Measurements from ENCODE around the gene CCT6A.

DNA sequence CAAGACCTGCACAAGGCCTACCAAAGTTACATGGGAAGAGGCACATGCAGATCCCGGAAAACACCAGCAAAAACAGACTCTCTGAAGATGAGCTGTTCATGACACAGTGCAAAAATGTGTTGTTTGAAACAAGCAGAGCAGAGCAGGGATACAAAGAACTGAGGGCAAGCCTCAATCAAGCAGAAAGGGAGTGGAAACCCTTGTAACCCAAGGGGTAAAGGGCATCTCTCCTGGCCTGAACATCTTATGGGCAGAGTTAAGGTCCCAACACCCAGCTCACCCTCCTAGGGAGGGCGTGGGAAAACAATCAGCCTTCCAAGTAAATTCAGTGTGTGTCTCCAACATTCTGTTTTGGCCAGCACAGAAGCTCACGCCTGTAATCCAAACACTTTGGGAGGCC is 10.8 kb upstream of the CCT6A start:
- TF ChIP-seq GABPA (tag; conservative IDR thresholded peaks at IDR 0.05; ENCODE audit: low read depth) = no peak
- no peak for TF ChIP-seq SRSF3 (IDR thresholded peaks at IDR 0.05; ENCODE audit: insufficient read depth, low read length)
- TF ChIP-seq LEF1 (IDR thresholded peaks at IDR 0.05) = no peak
- TF ChIP-seq ZBTB26 (CRISPR knock-in tag; IDR thresholded peaks at IDR 0.05) = no peak
- no peak for TF ChIP-seq ZNF165 (CRISPR knock-in tag; IDR thresholded peaks at IDR 0.05; ENCODE audit: borderline replicate concordance)
